Effector memory CD8-positive, alpha-beta T cell (primary cell): ENCODE data around the gene CELF4.

Experiments
- ATAC-seq: fragments of 150-1000 bp; cut with Tn5 transposase; replicated peaks from 2 replicates; pipeline ENCODE4 v1.10.0; 2021; ENCODE audit warnings: mild to moderate bottlenecking, moderate library complexity
- DNase-seq, 3 experiments: peaks; one replicate each; pipeline ENCODE4 v3.0.0; 2021
- H3K27ac Mint-ChIP-seq, 2 donors: one replicate each; pipeline ENCODE4 v1.8.0; 2022; ENCODE audit warnings: mild to moderate bottlenecking in 2 of 2, mixed read lengths in 2 of 2, moderate library complexity in 2 of 2
- H3K27me3 Mint-ChIP-seq, 2 donors: one replicate each; pipeline ENCODE4 v1.8.0; 2022; ENCODE audit warnings: mixed read lengths in 2 of 2
- H3K36me3 Mint-ChIP-seq: one replicate; pipeline ENCODE4 v1.8.0; 2022; ENCODE audit warnings: mild to moderate bottlenecking, moderate library complexity, mixed read lengths; ENCODE audit not compliant: insufficient read depth
- H3K4me1 Mint-ChIP-seq, 2 donors: one replicate each; pipeline ENCODE4 v1.8.0; 2022; ENCODE audit warnings: low read depth in 2 of 2, mixed read lengths in 2 of 2
- H3K4me3 Mint-ChIP-seq, 2 donors: one replicate each; pipeline ENCODE4 v1.8.0; 2022; ENCODE audit warnings: mild to moderate bottlenecking in 2 of 2, mixed read lengths in 2 of 2, moderate library complexity in 2 of 2
- H3K9me3 Mint-ChIP-seq, 2 donors: one replicate each; pipeline ENCODE4 v1.8.0; 2022; ENCODE audit warnings: mixed read lengths in 2 of 2

Gene CELF4

DNA sequence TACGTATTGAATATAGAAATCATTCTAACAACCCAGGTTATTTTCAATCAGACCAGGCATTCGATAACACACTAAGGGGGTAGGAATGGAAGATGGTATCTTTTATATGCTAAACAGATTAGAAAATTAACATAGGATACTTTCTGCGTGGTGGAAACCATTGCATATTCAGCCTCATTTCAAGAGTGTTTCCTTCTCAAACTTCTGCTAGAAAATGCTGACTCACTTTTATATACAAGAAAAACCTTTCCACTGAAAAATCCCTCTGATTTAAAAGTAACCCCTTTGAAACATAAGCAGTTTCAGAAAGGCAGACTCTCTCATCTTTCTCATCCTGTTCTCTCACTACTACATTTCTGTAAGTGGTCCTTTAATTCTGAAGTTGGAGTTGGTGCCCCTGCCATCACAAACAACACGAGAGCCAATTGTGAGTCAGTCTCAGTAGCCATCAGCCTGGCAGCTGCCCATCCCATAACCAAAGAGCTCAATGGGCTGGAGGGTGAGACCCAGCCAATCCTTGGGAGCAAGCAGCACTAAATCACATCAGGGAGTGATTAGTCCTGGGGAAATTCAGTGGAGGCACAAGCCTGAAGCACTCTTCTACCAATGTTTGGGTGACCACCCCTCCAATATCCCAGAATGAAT, 343.1 kb downstream of the CELF4 start:
- Mint-ChIP-seq H3K36me3 (no peaks in the 10 kb centered on the region), H3K27me3 (no peaks in the 10 kb centered on the region), H3K9me3 (no peaks in the 10 kb centered on the region), H3K4me3 (no peak overlapping the region), H3K4me1 (peaks cover 0 to 5% of the 10 kb centered on the region in 2 donors), H3K27ac (no peak overlapping the region)
- no peak for ATAC-seq
- DNase-seq, result no peak

DNA sequence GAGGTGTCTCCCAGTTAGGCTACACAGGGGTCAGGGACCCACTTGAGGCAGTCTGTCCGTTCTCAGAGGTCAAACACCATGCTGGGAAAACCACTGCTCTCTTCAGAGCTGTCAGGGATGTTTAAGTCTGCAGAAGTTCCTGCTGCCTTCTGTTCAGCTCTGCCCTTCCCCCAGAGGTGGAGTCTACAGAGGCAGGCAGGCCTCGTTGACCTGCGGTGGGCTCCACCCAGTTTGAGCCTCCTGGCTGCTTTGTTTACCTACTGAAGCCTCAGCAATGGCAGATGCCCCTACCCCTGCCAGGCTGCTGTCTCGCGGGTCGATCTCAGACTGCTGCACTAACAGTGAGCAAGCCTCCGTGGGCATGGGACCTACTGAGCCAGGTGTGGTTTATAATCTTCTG, 346.3 kb downstream of the CELF4 start:
- H3K9me3 Mint-ChIP-seq, result peaks cover 0 to 1% of the 10 kb centered on the region in 2 donors
- no peak for ATAC-seq
- no peaks in the 10 kb centered on the region for H3K27me3 Mint-ChIP-seq
- DNase-seq, result no peak
- H3K36me3 Mint-ChIP-seq, result no peaks in the 10 kb centered on the region
- H3K27ac Mint-ChIP-seq, result no peak overlapping the region
- H3K4me1 Mint-ChIP-seq, result peaks cover 0 to 5% of the 10 kb centered on the region in 2 donors
- no peak overlapping the region for H3K4me3 Mint-ChIP-seq

DNA sequence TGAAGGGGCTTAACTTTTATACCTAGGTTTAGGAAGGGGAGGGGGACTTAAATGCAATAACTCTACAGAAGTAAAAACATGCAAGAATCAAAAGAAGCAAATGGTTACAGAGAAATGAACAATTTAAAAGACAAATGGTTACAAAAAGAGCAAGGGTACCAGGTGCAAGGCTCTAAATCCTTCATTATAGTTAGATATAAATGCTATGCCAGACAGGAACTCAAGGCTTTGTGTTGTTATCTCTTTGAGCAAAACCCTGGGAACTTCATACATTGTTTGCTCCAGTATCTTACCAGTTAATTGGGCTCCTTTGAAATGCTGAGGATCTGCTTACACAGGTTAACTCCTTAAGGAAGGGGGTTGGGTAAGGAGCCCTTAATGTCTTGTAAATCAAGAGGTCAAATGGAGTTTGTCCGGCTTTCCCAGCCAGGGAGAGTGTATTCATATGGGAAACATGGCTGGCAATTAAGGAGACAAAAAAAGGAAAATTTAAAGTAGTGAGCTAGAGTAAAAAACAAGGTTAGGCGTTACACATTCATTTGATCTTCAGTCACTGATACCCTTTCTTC, 347.5 kb downstream of the CELF4 start:
- no peaks in the 10 kb centered on the region for H3K36me3 Mint-ChIP-seq

DNA sequence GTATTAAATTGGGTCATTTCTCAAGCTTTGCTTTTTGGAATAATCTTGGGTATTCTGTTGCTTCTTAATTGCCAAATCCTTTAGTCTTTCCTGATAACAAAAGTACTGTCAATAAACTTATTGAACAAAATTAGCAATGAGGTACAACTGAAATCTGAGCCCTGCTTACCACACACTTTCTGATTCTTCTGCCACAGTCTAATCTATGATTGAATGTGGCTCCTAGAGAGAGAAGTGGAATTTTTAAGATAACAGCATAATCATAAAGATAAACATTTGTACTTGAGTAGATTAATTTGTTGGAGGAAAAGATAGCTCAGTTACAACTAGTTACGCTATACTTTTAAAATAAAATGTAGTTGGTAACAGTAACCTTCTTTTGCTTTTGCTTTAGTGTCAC, 354.8 kb downstream of the CELF4 start:
- H3K4me1 Mint-ChIP-seq, result no peaks in the 10 kb centered on the region
- DNase-seq, result no peak
- ATAC-seq, result no peak
- H3K4me3 Mint-ChIP-seq, result no peak overlapping the region
- H3K27ac Mint-ChIP-seq, result no peak overlapping the region
- no peaks in the 10 kb centered on the region for H3K27me3 Mint-ChIP-seq
- H3K9me3 Mint-ChIP-seq, result no peaks in the 10 kb centered on the region
- no peaks in the 10 kb centered on the region for H3K36me3 Mint-ChIP-seq

More for the DNA sequence above, 347.5 kb downstream of the CELF4 start:
- no peak overlapping the region for H3K4me3 Mint-ChIP-seq
- ATAC-seq, result no peak
- H3K27me3 Mint-ChIP-seq, result no peaks in the 10 kb centered on the region
- peaks cover 0 to 1% of the 10 kb centered on the region in 2 donors for H3K9me3 Mint-ChIP-seq
- H3K27ac Mint-ChIP-seq, result no peak overlapping the region
- no peak for DNase-seq
- H3K4me1 Mint-ChIP-seq, result peaks cover 0 to 5% of the 10 kb centered on the region in 2 donors

DNA sequence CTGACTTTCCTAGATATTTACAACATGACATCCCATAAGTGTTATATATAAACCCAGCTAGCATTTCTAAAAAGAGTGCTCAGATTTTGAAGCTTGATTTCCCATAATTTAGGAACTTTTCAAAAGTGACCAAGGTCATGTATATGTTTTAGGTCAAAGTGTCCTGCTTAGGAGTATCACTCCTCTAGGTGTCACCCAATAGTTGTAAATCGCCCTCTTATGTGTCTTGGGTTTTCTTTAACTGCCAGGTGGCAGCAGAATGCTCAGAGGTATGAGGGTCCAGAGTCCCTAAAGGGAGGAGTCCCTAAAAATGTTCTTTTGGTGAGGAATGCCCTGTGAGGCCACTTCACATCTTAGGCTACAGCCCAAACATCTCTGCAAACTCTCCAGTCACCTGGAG, 358.3 kb downstream of the CELF4 start:
- Mint-ChIP-seq H3K27ac (no peak overlapping the region), H3K9me3 (peaks cover 0 to 2% of the 10 kb centered on the region in 2 donors), H3K27me3 (no peaks in the 10 kb centered on the region), H3K4me1 (no peaks in the 10 kb centered on the region), H3K36me3 (peaks cover 3% of the 10 kb centered on the region), H3K4me3 (no peak overlapping the region)
- DNase-seq (no peak), ATAC-seq (no peak)

DNA sequence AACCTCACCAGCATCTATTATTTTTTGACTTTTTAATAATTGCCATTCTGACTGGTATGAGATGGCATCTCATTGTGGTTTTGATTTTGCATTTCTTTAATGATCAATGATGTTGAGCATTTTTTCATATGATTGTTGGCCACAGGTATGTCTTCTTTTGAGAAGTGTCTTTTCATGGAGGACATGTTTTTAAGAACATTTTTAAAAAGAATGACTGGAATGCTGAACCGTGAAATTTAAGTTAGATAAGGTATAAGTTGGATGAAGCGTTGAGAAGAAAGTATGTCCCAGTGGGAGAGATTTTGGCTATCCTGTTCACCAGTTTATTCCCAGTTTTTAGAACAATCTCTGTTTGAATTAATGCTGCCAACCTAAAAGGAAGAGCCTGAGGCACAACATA, 365.9 kb downstream of the CELF4 start:
- ATAC-seq (no peak), DNase-seq (no peak)
- H3K27me3 Mint-ChIP-seq, result no peaks in the 10 kb centered on the region
- no peak overlapping the region for H3K4me3 Mint-ChIP-seq
- no peaks in the 10 kb centered on the region for H3K4me1 Mint-ChIP-seq
- H3K27ac Mint-ChIP-seq, result no peak overlapping the region
- H3K36me3 Mint-ChIP-seq, result peaks cover 3% of the 10 kb centered on the region
- H3K9me3 Mint-ChIP-seq, result peaks cover 2 to 14% of the 10 kb centered on the region in 2 donors
